SHP77 (cell line): ENCODE measurements around the gene GPBP1L1.
"Not testable (repeated sequence)": the region's sequence is repeated elsewhere in the genome, so short reads cannot be mapped to it uniquely, and the experiment has no call there.

Experiments used
- DNase-seq, 2 experiments: peaks; one replicate each; lab custom pipeline; 2025; lab: John Stamatoyannopoulos, UW

GPBP1L1 gene

DNA sequence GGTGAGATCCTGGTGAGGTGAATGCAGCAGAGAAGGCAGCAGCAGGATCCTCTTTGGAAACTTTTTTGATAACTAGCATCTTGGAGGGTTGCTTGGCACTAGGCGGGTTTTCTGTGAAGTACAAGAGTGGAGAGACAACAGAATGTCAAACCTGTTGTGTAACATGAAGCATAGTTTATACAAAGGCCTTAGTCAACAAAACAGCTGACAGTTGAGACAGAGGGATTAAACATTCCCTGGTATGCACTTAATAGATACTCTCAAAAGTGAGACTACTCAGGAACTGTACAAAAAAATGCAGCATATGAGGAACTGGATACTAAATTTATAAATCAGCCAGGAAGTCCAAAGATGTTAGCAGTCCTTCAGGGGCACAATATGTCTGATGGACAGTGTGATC is 46.0 kb downstream of the GPBP1L1 start:
- no peak for DNase-seq

DNA sequence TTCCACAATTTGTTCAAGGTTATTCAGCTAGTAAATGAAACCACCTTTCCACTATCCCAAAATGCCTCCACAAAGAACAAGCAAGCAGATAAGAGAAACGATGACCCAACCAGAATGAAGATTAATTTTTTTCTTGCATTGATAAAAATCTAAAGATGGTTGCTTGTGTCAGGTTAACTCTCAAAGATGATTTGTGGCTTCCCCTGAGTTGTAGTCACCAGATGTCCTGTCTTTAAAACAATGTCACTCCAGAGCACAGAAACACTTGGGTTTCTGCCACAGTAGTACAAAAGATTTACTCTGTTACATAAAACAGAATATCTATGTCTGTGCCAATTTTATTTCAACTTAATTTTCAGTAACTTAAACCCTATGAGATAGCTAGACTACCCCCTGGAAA is 51.1 kb downstream of the GPBP1L1 start:
- no peak for DNase-seq

DNA sequence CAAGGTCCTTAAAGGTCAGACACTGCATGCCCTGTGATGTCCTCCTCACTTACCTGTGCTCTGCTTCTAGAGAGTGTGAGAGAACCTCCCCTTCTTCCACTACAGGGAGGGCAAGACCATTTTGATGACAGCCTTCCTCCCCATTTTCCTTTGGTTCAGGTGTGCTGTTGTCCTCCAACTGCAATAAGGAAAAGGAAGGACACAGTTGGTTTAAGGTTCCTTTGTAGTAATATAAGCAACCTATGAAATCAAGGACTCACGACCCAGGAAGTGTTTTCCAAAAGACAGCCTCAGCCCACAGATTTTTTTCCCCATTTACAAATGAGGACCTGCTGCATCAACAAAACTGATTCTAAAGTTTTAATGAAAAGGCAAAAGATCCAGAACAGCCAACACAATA is 55.9 kb downstream of the GPBP1L1 start:
- DNase-seq: no peak

DNA sequence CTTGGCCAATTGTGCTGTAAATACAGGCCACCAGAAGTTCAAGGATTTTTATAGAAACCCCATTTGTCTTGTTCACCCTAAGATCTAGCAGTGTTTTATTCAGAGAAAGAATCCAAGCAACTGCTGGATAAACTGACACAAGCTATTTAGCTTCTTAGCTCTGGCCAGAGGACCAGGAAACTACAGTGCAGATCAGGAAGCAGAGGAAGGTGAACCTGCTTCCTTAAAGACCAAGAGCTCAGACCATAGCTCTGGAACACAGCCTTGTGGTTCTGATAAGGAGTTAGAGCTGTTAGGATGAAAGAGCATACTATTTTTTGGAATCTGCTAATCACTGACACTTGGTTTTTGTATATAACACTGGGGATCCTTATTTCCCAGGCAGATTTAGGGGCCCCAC is 57.3 kb downstream of the GPBP1L1 start:
- no peak for DNase-seq

DNA sequence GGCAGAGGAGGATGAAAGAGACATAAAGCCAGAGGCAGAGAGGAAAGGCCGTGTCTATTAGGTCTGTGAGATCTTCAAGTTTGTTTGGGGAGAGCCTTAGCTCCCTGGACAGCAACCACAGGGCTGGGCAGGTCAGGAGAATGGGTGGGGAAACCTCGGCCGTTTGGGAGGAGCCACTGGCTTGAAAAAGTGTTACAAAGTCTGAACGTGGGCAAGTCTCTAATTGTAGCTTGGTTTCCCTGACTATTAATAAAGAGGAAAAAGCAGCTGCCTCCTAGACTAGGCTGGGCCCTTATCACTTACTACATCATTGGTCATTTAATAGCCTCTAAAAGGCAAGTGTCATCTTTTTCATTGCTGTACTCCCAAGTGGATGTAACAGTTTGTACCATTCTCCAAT is 62.4 kb downstream of the GPBP1L1 start, which contains the start of gene CCDC17:
Gene CCDC17, minus strand, starts transcription at position 83 of the 400 bp plus-strand sequence. CDS start 145 bp downstream, outside the sequence.
- DNase-seq: no peak

DNA sequence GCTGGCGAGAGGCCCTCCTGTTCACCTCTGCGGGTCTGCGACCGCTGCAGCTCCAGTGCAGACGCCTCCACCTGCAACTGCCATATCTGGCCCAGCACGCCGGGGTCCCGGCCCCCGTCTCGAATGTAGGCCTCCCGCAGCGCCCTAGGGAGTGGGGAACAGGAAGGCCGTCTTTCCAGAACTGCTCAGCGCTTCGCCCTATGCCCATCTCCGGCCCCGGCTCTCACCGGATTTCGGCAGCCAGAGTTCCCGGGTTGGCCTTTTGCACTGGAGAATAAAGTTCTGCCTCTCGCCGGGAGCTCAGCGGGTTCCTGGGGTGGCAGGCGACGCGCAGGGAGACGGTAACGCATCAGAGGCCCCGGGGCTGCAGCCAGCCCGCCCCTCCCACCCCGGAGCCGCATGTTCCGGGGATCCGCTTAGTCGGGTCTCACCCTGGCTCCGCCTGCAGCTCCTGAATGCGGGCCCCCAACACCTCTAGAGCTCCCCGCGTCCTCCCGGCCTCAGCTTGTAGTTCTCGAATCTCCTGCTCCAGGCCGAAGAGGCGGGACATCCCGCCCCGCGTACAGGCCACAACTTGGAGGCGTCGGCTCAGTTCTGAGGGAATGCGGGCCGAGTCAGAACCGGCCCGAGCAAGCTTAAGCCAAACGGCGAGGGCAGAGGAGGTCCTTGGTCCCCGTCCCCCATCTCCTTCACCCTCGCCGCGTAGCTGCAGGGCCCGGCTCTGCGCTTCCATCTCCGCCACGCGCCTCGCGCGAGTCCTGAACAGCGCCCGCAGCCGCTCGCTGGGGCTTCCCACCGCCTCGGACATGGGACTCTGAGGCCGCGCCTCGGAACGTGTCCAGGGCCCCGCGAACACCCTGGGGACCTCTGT is 63.6 kb downstream of the GPBP1L1 start:
- no peak for DNase-seq

DNA sequence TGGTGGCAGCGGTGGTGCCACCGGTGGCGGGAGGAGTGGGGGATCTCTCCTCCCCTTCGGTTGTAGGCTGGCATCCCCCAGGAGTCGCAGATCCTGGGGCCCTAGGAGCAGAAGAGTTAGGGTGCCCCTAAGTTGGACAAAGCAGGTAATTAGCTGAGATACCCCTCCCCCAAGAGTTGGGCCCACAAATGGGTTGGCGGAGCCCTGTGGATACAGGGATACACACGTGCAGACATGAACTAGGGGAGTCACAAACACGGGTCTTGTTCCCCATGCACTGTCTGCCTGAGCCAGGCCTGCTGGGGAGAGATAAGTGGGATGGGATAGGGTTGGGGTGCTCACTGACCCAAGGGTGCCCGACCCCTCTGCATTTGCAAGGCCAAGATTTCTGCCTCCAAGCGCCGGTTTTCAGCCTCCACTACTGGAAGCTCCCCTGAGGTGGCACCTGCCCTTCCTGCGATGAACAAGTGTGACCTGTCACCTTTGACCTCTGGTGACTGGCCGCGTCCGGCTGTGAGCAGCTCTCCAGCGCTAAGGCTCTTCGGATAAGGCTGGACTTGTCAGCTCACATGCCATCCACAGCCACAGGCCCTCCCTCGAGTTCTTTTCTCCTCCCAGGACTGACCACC is 64.3 kb downstream of the GPBP1L1 start:
- no peak for DNase-seq

DNA sequence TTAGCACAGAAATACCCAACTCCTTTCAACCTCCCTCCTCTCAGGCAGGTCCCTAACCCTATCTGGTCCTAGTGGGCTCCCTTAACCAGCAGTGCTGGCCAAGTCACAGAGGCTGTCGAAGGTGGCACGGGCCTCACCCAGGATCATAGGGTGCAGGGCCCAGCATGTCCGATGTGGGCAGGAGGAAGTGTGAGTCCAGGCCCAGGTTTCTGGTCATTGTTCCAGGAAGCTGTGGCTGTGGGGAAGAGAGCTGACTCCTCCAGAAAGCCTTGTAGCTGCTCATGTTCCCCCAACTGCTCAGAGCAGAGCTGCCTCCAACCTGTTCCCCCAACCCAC is 64.9 kb downstream of the GPBP1L1 start:
- no peak for DNase-seq

DNA sequence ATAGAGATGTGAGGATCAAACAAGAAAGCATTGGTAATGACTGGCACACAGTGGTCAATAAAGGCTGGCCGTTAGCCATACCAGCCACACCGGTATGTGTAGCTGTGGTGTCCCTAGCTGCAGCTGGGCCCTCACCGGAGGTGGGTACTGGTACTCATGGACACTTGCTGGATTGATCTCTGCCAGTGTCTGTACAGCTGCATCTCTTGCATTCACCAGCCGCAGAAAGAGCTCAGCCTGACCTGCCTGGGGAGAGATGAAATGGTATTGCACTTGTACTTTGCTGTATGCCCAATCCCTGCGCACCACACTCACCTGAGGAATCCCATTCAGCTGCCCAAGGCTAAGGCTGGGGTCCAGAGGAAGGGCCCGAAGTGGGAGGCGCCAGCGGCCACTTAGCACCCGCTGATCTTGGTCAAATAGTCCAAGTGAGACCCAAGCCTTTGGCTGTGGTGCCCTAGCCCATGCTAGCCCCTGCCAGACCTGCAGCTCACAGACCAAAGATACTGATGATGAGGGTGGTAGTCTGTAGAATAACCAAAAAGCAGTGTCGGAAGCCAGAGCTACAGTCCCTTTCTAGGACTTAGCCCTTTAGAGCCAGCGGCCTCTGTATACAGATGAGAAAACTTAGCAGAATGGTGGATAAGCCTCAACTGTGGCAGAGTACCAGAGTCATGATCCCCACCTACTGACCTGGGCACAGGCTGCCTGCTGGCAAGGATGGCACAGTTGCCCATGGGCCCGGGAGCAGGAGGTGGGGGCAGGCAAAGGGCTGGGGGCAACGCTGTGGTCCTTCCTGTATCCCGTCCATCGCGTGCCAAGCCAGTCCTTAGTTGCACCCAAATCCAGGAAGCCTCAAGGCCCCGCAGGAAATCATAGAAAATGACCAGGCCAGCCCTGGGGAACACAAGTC is 65.5 kb downstream of the GPBP1L1 start:
- DNase-seq: no peak

DNA sequence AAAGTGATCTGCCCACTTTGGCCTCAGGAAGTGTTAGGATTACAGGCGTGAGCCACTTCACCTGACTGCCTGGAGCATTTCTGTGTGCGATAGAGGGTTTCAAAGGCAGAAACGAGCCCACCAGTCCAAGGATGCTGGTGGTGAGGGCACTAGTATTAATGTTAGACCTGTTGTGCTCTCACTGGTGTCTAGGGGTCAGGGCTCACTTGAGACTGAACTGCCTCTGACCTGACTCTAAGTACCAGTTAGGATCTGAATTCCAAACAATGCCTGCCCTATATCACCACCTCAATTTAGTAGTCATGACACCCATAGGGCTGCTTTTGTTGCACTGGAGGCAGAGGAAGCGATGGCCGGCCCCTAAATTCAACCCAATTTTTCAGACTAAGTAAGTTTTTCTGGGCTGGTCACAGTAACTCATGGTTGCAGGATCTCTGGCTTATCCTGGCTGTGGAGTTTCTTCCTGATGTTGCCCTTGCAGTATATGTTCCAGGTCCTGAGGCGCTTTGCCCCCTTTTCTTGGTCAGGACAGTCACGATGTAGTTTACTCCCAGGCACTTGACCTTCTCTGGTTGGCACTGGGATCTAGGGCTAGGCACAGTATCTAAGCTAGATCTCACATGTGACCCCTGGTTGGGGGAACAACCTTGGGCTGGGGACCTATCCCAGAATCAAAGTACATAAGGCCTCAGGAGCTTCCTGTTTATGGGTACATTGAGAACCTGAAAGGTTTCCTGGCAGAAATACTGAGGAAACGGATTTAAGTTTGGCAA is 67.0 kb downstream of the GPBP1L1 start:
- DNase-seq: no peak

DNA sequence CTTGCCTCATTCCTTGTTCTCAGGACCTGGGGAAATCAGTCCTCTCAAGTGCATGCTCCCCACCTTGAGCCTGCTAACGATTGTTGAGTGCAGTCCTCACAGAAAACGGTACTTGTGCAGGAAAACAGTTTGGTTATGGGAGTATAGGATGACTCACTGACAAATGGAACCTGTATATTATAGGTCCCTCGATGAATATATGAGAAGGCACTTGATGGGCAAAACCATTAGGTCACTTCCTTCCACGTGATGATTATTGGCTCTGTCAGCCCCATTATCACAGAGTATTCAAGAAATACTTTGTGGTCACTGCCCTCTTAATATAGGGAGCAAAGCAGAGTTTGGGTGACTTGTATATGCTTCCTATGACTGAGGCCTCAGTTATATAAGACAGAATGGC is 68.7 kb downstream of the GPBP1L1 start:
- DNase-seq: no peak

DNA sequence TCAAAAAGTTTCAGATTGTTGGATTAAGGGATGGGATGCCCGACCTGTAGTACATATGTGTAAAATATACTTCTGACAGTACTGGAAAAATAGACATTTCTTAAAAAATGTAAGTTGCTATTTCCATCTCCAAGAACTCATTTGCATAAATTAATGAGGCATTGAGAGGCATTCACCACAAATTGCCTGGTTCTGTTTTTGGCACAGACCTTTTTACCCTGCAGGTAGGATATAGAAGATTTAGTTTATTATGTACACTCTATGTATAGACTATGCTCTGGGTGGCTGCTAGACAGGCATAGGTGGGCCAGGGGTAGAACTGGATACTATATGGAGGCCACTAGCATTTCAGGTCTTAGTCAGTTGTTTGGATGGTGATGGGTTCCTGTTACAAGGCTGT is 70.4 kb downstream of the GPBP1L1 start:
- no peak for DNase-seq

DNA sequence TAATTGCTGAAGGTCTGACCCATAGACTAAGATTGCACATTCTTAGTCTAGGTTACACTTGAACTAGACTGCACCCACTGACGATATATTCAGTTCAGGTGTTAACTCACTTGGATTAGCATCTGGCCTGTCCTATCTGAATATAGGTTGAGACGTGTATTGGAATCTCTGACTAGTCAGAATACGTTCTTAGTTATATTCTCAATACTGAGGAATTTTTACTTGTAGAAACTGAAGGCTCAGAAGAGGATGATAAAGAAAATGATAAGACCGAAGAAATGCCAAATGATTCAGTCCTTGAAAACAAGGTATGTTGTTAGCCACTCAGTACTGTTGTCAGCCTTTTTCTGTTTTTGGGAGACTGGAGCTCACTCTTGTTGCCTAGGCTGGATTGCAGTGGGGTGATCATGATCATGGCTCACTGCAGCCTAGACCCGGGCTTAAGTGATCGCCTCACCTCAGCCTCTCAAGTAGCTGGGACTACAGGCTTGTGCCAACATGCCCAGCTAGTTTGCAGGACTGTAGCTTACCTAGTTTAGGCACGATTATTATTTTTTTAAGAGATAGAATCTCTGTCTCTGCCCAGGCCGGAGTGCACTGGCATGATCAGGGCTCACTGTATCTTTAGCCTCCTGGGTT is 73.3 kb downstream of the GPBP1L1 start:
- DNase-seq: no peak

DNA sequence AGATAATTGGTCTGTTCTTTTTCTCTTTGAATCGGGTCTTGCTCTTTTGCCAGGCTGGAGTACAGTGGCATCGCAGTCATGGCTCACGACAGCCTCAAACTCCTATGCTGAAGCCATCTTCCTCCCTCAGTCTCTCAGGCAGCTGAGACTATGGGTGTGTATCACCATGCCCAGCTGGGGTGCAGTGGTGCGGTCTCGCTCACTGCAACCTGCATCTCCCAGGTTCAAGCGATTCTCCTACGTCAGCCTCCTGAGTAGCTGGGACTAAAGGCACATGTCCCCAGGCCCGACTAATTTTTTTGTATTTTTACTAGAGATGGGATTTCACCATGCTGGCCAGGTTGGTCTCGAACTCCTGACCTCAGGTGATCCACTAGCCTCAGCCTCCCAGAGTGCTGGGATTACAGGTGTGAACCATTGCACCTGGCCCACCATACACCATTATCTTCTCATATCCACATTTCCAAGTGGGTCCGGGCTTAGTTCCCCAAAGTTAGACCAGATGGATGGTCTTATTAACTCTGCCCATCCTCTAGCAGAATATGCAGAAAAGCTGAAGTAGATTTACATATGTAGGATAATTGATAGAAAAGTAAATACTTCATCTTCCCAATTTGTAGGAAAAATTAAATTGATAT is 75.6 kb downstream of the GPBP1L1 start:
- no peak for DNase-seq

DNA sequence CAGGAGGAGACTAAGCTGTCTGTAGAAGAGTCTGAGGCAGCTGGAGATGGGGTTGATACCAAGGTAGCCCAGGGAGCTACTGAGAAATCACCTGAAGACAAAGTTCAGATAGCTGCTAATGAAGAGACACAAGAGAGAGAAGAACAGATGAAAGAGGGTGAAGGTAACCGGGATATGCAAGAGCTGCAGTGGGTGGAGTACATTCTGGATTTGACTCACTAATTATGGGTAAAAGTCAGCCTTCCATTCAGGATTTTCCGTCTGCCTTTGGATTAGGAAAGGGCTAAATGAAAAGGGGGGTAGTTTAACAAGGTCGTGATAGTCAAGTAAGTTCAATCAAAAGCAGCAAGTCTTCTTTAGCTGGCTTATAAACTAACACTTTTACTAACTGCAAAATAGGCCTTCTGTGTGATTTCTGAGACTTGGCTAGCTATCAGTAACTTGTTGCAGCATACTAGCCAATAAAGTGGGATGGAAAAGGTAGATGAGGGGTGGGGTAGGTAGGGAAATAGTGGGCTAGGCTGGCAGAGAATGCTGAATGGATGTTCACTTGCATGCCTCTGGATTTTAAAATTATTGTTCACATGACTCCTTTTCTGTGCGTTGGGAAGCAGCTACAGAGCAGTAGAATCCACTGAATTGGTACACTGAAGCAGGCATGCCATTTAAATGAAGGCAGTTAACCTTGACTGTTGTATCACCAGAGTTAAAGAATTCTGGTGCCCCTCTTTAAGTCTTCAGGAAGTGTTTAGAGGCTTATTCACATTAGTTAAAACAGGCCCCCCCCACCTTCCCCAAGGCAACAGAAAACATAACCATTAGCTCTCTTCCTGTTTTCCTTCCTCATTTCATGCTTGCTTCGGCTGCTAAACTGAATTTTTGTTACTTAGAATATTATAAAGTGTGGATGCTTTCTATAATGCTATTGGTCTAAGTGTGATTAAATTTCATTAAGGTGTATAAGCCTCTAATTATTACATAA is 77.9 kb downstream of the GPBP1L1 start:
- no peak for DNase-seq

DNA sequence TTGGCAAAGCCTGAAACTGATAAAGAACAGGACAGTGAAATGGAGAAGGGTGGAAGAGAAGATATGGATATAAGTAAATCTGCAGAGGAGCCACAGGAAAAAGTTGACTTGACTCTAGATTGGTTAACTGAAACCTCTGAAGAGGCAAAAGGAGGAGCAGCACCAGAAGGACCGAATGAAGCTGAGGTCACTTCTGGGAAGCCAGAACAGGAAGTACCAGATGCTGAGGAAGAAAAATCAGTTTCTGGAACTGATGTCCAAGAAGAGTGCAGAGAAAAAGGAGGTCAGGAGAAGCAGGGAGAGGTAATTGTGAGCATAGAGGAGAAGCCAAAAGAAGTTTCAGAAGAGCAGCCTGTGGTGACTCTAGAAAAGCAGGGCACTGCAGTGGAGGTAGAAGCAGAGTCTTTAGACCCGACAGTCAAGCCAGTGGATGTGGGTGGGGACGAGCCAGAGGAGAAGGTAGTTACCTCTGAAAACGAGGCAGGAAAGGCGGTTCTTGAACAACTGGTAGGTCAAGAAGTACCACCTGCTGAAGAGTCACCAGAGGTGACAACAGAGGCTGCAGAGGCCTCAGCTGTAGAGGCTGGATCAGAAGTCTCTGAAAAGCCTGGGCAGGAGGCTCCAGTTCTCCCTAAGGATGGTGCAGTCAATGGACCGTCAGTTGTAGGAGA is 78.8 kb downstream of the GPBP1L1 start:
- no peak for DNase-seq

DNA sequence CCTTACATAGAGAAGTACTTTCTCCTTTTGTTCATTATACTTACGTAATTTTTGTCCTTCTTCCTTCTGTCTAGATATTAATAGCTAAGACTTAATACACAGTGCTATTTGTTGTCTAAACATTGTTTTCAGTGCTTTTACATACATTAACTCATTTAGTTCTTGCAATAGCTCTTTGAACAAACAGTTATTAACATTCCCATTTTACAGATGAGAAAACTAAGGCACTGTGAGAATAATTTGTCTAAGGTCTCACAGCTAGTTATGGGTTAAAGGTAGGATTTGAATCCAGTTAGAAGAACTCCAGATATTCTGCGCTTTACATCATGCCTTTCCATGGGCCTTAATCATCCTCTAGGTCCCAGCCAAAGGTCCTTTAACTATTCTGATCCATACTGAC is 82.1 kb downstream of the GPBP1L1 start:
- DNase-seq: no peak

DNA sequence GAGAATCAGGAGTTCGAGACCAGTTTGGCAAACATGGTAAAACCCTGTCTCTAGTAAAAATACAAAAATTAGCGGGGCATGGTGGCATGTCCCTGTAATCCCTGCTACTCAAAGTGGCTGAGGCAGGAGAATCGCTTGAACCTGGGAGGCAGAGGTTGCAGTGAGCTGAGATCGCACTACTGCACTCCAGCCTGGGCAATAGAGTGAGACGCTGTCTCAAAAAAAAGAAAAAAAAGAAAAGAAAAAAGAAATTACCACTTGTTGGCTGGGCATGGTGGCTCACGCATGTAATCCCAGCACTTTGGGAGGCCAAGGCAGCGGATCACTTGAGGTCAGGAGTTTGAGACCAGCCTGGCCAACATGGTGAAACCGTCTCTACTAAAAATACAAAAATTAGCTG is 89.6 kb downstream of the GPBP1L1 start:
- not testable (repeated sequence) for DNase-seq

DNA sequence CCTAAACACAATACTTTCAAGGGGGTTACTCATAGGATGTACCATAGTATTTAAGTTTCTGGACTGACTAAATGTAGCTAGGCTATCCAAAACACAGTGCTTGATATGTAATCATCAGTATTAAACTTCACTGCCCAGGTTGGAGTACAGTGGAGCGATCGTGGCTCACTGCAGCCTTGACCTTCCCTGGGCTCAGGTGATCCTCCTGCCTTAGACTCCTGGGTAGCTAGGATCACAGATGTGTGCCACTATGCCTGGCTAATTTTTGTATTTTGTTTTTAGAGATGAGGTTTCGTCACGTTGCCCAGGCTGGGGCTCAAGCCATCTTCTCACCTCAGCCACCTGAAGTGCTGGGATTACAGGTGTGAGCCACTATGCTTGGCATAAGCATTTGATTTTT is 91.9 kb downstream of the GPBP1L1 start:
- DNase-seq: no peak
